Stimulated activated CD8-positive, alpha-beta memory T cell treated with anti-CD3 and anti-CD28 coated beads, Interleukin-4, amount 100 ng/mL, for 1 hour (primary cell): Measurements from ENCODE around the gene ZFHX3.
"Not testable (repeated sequence)": the region's sequence is repeated elsewhere in the genome, so short reads cannot be mapped to it uniquely, and the experiment has no call there.

Experiments used
- DNase-seq, 2 donors: peaks; one replicate each; pipeline ENCODE4 v3.0.0-alpha.2; 2020; ENCODE audit warnings: low read depth in 2 of 2, low spot score in 1 of 2

Gene ZFHX3

DNA sequence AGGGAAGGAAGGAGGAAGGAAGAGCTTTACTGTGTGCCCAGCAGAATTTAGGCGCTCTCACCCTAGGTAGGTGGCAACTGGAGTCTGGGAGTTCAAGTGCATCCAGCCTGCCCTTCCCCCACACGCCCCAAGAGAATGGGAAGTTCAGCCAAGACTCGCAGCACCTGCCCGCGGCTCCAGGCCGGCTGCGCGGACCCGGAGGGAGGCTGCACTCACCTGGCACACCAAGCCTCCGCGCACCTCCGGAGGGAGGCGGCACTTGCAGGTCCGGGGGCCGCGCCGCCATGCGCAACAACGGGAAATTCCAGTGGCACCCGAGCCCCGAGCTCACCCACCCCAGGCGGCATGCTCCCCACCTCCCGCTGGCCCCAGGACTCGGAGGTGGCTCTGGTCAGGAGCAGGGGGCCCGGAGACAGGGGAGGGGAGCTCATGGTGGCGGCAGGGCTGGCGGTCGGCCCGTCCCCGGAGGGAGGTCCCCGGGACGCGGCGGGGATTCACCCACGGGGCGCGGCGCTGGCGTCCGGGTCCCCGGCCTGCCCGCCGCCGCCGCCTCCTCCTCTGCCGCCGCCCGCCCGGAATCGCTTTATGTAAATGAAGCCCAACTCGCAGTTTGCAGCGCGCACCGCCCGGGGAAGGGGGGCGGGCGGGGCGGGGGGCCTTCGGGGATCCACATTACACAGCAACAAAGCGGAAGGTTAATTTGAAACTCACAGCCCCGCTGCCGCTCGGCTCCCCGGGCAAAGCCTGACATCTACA is at the start of gene ZFHX3:
TSS of gene ZFHX3 (minus strand) at position 593 of the 756 bp plus-strand sequence. CDS start 87,983 bp downstream, outside the sequence.
- no peak for DNase-seq

DNA sequence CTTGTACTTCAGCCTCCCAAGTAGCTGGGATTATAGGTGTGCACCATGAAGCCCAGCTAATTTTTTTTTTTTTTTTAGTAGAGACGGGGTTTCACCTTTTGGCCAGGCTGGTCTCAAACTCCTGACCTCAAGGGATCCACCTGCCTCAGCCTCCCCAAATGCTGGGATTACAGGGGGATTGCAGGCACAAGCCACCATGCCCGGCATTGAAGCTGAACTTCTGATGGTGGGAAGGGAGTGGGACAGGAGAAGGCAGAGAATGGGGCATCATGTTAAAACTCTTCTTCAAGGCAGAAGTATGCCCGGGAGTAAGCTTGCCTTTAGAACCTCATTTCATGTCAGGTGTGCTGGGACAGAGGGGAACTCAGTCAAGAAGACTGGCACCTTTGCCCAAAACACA is 48.6 kb upstream of the ZFHX3 start:
- DNase-seq = no peak

DNA sequence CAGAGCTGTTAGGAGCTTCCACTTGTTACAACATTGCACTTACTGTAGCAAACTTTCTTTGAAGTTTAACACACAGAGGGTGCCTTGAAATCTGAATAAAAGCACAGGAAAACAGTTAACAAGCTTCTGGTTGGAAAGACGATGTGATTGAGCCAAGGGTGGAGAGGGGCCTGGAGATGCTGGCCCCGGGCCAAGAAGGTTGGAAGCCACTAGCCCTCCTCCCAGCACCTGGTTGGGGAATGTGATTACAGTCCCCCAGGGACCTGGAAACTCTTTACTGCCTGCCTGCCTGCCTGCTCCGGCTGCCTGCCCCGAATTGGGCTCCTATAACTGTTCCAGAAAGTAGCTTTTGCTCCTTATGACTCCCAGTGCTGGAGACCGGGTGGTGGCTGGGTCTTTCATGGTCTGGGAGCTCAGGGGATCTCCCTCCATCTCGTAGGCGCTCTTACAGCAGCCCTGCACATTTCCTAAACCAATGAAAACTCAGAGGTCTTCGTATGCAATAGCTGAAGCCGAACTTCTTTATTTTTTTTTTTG is 48.0 kb upstream of the ZFHX3 start:
- no peak for DNase-seq

- no peak for DNase-seq
These were observed 47.4 kb upstream of the ZFHX3 start for GRCh38 chr16:73095142-73095820.

DNA sequence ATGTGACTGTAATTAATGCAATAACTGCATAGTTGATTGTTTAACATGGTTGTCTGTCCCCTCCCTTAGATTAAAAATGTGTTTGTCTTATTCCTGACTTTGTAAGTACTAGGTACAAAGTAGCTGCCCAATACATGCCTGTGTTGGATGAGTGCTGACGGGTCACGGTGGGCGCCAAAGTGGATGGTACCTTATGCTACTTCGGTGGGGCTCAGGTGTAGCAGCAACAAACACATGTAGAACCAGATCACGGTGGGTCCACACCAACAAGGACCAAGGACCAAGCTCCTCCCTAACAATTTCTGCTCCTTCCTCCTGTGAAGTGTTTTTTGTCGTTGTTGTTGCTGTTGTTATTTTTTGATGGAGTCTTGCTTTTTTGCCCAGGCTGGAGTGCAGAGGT is 46.4 kb upstream of the ZFHX3 start:
- no peak for DNase-seq

DNA sequence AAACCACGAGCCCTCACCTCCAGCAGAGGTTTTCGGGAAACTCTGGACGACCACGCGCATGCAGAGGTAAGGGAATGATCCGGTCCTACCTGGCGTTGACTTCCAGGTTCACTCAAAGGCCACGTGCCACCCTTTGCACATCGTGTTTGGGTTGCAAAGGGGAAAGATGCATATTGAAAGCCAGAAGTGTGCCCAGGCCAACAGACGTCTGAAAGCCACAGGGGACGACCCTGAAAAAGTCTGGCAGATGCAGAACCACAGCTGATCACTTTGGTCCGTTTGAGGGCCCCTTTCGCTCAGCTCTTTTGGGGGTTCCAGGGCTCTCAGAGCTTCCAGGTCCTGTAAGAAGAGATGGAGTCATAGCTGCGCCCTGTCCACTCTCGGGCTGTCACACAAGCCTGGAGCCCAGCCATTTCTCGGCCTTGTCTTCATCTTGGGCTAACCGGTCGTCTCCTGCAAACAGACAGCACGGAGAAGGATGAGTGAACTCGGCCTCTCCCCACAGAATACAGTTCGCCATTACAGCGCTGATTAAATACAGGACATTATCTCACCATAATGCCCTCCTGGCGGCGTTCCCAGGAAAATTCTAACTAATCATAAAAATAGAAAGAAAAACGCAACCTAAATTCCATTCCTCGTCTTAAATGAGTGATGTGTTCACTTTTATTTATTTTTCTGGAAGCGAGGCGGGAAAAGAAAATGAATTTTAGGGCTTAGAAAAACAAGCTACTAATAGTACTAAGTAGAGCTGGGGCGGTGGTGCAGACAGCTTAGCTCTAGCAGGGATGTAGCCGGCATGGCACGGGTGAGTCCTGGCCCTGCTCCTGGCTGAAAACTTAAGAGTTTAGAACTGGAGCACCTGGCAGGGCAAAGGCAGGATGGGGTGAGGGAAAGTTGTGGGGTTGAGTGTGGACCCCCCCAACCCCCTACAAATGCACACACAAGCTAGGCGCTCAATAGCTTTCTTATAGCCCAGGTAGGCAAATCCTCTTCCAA is 45.5 kb upstream of the ZFHX3 start:
- no peak for DNase-seq

DNA sequence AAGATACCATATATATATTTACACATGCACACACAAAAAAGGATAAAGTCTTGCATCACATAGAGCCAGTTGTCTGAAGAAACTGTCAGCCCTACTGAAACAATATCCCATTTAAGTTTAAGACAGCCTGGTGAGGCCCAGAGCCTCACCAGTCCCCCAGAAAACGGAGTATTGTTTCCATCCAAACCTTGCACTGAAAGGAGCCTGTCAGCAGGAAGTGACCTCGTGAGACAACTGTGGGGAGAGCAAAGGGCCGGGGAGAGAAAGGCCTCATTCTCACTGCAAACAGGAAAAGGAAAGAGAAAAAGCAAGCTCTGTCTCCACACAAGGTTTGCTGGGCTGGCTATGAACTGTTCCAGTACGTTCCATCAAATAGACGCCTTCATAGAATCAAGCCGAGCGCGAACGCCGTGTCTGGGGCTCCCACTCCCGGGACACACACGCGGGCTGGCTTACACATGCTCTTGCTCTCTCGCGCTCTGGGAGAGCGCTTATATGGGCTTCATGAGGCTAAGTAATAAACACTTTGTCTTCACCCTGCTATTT is 44.4 kb upstream of the ZFHX3 start:
- no peak for DNase-seq

DNA sequence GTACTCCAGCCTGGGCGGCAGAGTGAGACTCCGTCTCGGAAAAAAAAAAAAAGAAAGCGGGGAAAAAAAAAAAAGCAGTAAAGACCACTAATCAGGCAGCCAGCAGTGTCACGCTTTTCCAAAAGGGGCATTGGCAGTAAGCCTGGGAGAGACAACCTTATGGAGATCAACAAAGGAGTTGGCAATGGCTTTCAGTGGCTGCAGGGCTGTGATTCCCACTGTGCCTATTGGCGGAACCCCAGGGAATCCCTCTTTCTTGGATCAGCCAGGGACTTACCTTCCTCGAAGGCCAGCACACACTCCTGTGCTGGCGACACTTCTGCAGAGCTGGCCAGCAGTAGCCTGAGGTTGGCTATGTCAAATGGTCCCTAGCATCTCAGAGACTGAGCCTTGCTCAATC is 43.2 kb upstream of the ZFHX3 start:
- no peak for DNase-seq

DNA sequence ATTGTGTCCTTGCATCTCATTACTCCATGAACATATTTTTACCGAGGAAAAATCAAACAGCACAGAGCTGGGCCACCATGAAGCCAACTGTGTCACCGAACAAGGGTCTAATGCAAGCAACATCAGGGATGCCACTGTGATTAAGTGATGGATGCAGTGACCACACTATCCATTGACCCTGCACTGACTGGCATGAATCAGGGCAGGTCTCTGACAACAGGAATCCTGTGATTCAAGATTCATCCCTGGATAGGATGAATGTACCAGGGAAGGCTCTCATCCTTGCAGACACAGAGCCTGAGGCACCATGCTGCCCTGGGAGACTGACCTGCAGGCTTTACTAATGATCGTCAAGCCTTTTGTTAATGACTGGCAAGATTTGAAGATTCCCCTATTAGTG is 41.5 kb upstream of the ZFHX3 start:
- DNase-seq = no peak

DNA sequence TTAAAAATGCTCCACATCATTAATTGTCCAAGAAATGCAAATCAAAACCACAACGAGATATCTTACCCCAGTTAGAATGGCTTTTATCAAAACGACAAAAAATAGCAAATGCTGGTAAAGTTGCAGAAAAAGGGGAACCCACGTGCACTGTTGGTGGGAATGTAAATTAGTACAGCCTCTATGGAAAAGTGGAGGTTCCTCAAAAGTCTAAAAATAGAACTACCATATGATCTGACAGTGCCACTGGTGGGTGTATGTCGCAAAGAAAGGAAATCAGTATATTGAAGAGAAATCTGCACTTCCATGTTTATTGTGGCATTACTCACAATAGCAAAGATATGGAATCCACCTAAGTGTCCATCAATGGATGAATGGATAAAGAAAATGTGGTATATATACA is 38.2 kb upstream of the ZFHX3 start:
- DNase-seq = no peak

DNA sequence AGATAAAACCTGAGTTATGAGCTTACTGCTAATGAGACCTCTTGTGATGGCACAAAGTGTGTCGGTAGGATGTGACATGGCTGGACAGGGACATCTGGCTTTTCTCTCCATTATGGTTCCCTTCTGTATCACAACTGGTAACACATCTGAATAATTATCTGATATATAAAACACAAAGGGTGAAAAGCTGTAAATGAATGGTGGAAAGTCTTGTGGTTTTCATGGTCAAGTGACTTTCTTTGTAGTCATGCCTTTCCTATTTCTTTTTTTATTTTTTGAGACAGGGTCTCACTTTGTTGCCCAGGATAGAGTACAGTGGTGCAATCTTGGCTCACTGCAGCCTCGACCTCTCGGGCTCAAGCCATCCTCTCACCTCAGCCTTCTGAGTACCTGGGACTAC is 35.3 kb upstream of the ZFHX3 start:
- no peak for DNase-seq

GRCh38 chr16:73082634-73083051 is 34.7 kb upstream of the ZFHX3 start:
- DNase-seq = not testable (repeated sequence)

GRCh38 chr16:73080931-73081330 is 33.0 kb upstream of the ZFHX3 start:
- no peak for DNase-seq

- DNase-seq = no peak
These were observed 28.4 kb upstream of the ZFHX3 start for GRCh38 chr16:73076324-73076810.

- DNase-seq = no peak
These were observed 26.5 kb upstream of the ZFHX3 start for GRCh38 chr16:73074382-73074781.

DNA sequence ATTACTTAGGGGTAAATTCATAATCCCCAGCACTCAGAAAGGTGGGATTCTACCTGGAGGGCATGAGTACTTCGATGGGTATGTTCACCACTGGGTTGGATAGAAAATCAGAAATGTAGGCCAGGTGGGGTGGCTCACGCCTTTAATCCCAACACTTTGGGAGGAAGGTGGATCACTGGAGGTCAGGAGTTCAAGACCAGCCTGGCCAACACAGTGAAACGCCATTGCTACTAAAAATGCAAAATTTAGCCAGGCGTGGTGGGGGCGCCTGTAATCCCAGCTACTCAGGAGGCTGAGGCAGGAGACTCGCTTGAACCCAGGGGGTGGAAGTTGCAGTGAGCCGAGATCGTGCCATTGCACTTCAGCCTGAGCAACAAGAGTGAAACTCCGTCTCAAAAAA is 24.1 kb upstream of the ZFHX3 start:
- not testable (repeated sequence) for DNase-seq

- no peak for DNase-seq
These were observed 23.4 kb upstream of the ZFHX3 start for GRCh38 chr16:73071131-73071940.

GRCh38 chr16:73069581-73070262 is 21.8 kb upstream of the ZFHX3 start:
- no peak for DNase-seq
